GM10847 (cell line): ENCODE data around the gene THRSP.

ENCODE experiments used
- POLR2A ChIP-seq: IDR thresholded peaks from 2 replicates; pipeline ENCODE4 v1.6.1; 2011; ENCODE audit not compliant: insufficient read length; ENCODE audit errors: extremely low read depth

Gene THRSP

GRCh38 chr11:78111298-78111697, 47.6 kb downstream of the THRSP start:
- TF ChIP-seq POLR2A: no peak

GRCh38 chr11:78112582-78113275, 49.1 kb downstream of the THRSP start:
- TF ChIP-seq POLR2A: no peak
